SU-DHL-6 (cell line): ENCODE data around the gene TCHHL1.
"Not testable (repeated sequence)": the region's sequence is repeated elsewhere in the genome, so short reads cannot be mapped to it uniquely, and the experiment has no call there.

Experiments used
- H2AFZ ChIP-seq: fragments of 200-600 bp; sonication (generic); 2 replicates; pipeline ENCODE4 v1.6.1; 2014; ENCODE audit warnings: low read depth, mild to moderate bottlenecking, moderate library complexity, mixed read lengths, antibody characterized with exemption, low read length; ENCODE audit not compliant: severe bottlenecking
- H3F3A ChIP-seq: fragments of 200-600 bp; shearing (Covaris generic); 2 replicates; pipeline ENCODE4 v1.6.0; 2016; ENCODE audit warnings: antibody characterized with exemption, mild to moderate bottlenecking; ENCODE audit not compliant: insufficient read depth
- H3K27ac ChIP-seq: fragments of 200-600 bp; sonication (generic); 2 replicates; pipeline ENCODE4 v1.5.1; 2016; ENCODE audit warnings: low read depth, mild to moderate bottlenecking, low read length, moderate library complexity, mixed read lengths
- H3K27me3 ChIP-seq: fragments of 200-600 bp; sonication (generic), shearing (Covaris generic); 2 replicates; pipeline ENCODE4 v1.6.0; 2014; ENCODE audit warnings: mild to moderate bottlenecking, low read length
- H3K36me3 ChIP-seq: fragments of 200-600 bp; sonication (generic); 2 replicates; pipeline ENCODE4 v1.6.1; 2014; ENCODE audit warnings: mild to moderate bottlenecking, low read length, mixed read lengths
- H3K4me2 ChIP-seq: fragments of 300-600, 200-600 bp; shearing (Covaris generic), sonication (generic); 2 replicates; pipeline ENCODE4 v1.6.0; 2014; ENCODE audit warnings: low read length, low read depth, mild to moderate bottlenecking; ENCODE audit not compliant: poor library complexity, severe bottlenecking
- H3K4me3 ChIP-seq: fragments of 200-600 bp; sonication (generic); 2 replicates; pipeline ENCODE4 v1.5.1; 2014; ENCODE audit warnings: antibody characterized with exemption, low read length, mild to moderate bottlenecking, mixed read lengths; ENCODE audit not compliant: insufficient read depth, poor library complexity, severe bottlenecking
- H3K79me2 ChIP-seq: fragments of 200-600 bp; sonication (generic); 2 replicates; pipeline ENCODE4 v1.6.1; 2014; ENCODE audit warnings: mild to moderate bottlenecking, low read length, moderate library complexity; ENCODE audit not compliant: insufficient read depth
- H3K9ac ChIP-seq: fragments of 200-600 bp; sonication (generic); 2 replicates; pipeline ENCODE4 v1.7.0; 2014; ENCODE audit warnings: mild to moderate bottlenecking, low read length
- H3K9me2 ChIP-seq: fragments of 200-600 bp; sonication (generic); replicated peaks from 2 replicates; pipeline ENCODE4 v1.6.1; 2014; ENCODE audit warnings: low read length; ENCODE audit not compliant: insufficient read depth
- H3K9me3 ChIP-seq: fragments of 200-600 bp; sonication (generic); 2 replicates; pipeline ENCODE4 v1.6.1; 2014; ENCODE audit warnings: low read length, mixed read lengths; ENCODE audit not compliant: insufficient read depth
- H4K20me1 ChIP-seq: fragments of 200-600 bp; sonication (generic); 2 replicates; pipeline ENCODE4 v1.6.1; 2014; ENCODE audit warnings: low read depth, mild to moderate bottlenecking, antibody characterized with exemption, low read length, moderate library complexity, mixed read lengths
- CTCF ChIP-seq: fragments of 200-600 bp; sonication (generic); IDR thresholded peaks from one replicate; pipeline ENCODE4 v1.5.1; 2017; ENCODE audit warnings: antibody characterized with exemption, mild to moderate bottlenecking, low read length, moderate library complexity; ENCODE audit not compliant: insufficient read depth, poor library complexity, severe bottlenecking
- EZH2phosphoT487 ChIP-seq: fragments of 200-600 bp; sonication (generic), shearing (Covaris generic); conservative IDR thresholded peaks from 2 replicates; pipeline ENCODE4 v1.6.1; 2018; ENCODE audit warnings: mild to moderate bottlenecking, antibody characterized with exemption, low read length, moderate library complexity, mixed read lengths

TCHHL1 gene

DNA sequence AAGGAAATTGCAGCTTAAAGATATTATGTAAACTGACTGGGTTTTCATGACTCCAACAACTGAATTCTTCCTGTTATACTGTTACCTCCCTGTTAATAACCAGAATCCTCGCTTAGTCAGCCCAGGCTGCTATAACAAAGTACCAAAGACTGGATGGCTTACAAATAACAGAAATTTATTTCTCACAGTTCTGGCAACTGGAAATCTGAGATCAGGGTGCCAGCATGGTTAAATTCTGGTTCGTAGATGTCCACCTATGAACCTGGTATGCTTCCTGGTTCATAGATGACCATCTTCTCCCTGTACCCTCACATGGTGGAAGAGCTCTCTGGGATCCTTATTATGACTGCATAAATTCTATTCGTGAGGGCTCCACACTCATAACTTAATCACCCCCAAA is 8.1 kb upstream of the TCHHL1 start:
- no peaks in the 10 kb centered on the region for H3K27me3 ChIP-seq

GRCh38 chr1:152086760-152087159 is 2.1 kb downstream of the TCHHL1 start:
- no peak overlapping the region for H3K4me2 ChIP-seq
- no peak for TF ChIP-seq CTCF
- no peak for TF ChIP-seq EZH2phosphoT487

More for the DNA sequence above, 8.1 kb upstream of the TCHHL1 start:
- no peaks in the 10 kb centered on the region for H3K79me2 ChIP-seq
- no peaks in the 10 kb centered on the region for H3K9me2 ChIP-seq
- TF ChIP-seq CTCF = no peak
- TF ChIP-seq EZH2phosphoT487 = no peak
- H4K20me1 ChIP-seq = no peaks in the 10 kb centered on the region
- H3K4me3 ChIP-seq = no peak overlapping the region
- H3K9ac ChIP-seq = no peak overlapping the region
- H3K9me3 ChIP-seq = no peaks in the 10 kb centered on the region
- no peak overlapping the region for H3K27ac ChIP-seq
- no peak overlapping the region for H2AFZ ChIP-seq
- no peak overlapping the region for H3K4me2 ChIP-seq
- no peaks in the 10 kb centered on the region for H3K36me3 ChIP-seq
- H3F3A ChIP-seq = no peaks in the 10 kb centered on the region

GRCh38 chr1:152084853-152085252 is 4.0 kb downstream of the TCHHL1 start:
- H3K36me3 ChIP-seq = no peaks in the 10 kb centered on the region
- no peak for TF ChIP-seq CTCF
- no peak for TF ChIP-seq EZH2phosphoT487
- H3K27ac ChIP-seq = no peak overlapping the region
- no peak overlapping the region for H3K9ac ChIP-seq
- no peaks in the 10 kb centered on the region for H4K20me1 ChIP-seq
- no peaks in the 10 kb centered on the region for H3K27me3 ChIP-seq
- H3K9me2 ChIP-seq = no peaks in the 10 kb centered on the region
- H3K4me3 ChIP-seq = no peak overlapping the region
- no peaks in the 10 kb centered on the region for H3K9me3 ChIP-seq
- no peaks in the 10 kb centered on the region for H3K79me2 ChIP-seq
- no peak overlapping the region for H3K4me2 ChIP-seq
- H2AFZ ChIP-seq = no peak overlapping the region
- no peaks in the 10 kb centered on the region for H3F3A ChIP-seq

More at GRCh38 chr1:152086760-152087159, 2.1 kb downstream of the TCHHL1 start:
- no peaks in the 10 kb centered on the region for H3K79me2 ChIP-seq
- no peaks in the 10 kb centered on the region for H3K27me3 ChIP-seq
- H3K4me3 ChIP-seq = no peak overlapping the region
- no peak overlapping the region for H3K27ac ChIP-seq
- H3K9ac ChIP-seq = no peak overlapping the region
- H3F3A ChIP-seq = no peaks in the 10 kb centered on the region
- no peaks in the 10 kb centered on the region for H4K20me1 ChIP-seq
- no peaks in the 10 kb centered on the region for H3K9me3 ChIP-seq
- H3K36me3 ChIP-seq = no peaks in the 10 kb centered on the region
- H2AFZ ChIP-seq = no peak overlapping the region
- H3K9me2 ChIP-seq = no peaks in the 10 kb centered on the region

- not testable (repeated sequence) for H4K20me1 ChIP-seq, H3K9me3 ChIP-seq, H3K36me3 ChIP-seq, H3K9ac ChIP-seq, H3K4me3 ChIP-seq, H3F3A ChIP-seq, H3K4me2 ChIP-seq, H3K9me2 ChIP-seq, H3K27me3 ChIP-seq, H3K79me2 ChIP-seq, H2AFZ ChIP-seq, H3K27ac ChIP-seq
These were observed 7.8 kb downstream of the TCHHL1 start for GRCh38 chr1:152081026-152081425.

DNA sequence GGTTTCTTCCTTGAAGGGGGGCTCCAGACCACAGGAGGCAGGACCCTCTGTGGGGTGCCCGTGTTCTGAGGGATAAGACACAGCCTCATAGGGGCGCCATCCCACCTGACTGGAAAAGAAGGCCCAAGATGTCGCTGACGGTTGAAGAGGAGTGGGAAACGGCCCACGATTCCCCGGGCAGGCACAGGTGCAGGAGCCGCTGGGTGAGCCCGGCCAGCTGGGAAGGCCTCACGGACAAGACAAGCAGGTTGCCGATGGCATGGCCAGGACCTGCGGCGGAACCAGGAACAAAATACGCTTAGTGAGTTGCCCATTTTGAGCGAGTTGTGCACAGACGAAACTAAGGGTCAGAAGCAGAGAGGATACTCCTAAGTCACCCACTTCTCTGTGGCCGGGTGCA is 8.4 kb downstream of the TCHHL1 start:
- H3K9ac ChIP-seq, H3K4me3 ChIP-seq, H3K27ac ChIP-seq, H3F3A ChIP-seq, H2AFZ ChIP-seq, H3K36me3 ChIP-seq, H3K27me3 ChIP-seq, H4K20me1 ChIP-seq, H3K9me2 ChIP-seq, H3K4me2 ChIP-seq, H3K9me3 ChIP-seq, H3K79me2 ChIP-seq: not testable (repeated sequence)
